GM19467 (cell line): Measurements from ENCODE around the gene PLCG2.

Experiments
- ATAC-seq: cut with Tn5 transposase; IDR thresholded peaks from one replicate; pipeline ENCODE4 v1.9.1; 2021; ENCODE audit warnings: mild to moderate bottlenecking, moderate library complexity; ENCODE audit not compliant: unreplicated experiment

PLCG2 gene

DNA sequence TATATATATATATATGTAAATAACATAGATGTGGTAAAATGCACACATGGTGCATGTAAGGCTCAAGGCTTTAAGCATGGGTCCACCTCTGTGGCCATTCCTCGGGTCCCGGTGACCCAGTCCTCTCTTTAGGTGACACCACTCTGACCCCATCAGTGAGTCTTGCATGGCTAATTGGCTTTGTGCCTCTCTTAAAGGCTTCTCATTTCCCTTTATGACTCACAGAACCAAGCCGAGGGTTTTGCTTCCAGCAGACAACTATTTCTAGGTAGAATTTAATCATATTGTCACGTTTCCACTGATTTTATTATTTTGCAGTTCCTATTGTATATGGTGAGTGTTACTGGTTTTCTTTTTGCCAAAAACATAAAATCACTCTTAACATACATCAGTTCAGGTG, 59.7 kb downstream of the PLCG2 start:
- ATAC-seq, result no peak

DNA sequence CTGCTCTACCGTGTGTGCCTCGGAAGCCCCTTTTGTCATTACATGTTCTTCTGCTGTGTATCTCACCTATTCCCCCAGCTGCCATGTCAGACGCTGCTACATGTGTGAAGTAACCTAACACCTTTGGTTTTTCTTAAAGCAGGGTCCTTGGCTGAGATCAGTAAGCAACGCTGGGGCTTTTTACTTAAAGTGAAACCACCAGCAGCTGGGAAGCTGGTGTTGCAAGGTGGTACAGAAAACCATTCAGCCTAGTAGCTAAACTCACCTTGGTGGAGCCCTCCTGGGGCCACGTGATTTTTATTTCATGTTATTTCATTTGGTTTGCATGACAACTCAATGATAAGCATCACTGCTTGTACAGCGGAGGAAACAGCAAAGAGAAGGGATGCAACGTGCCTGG, 62.6 kb downstream of the PLCG2 start:
- ATAC-seq, result peak; percentile 41

DNA sequence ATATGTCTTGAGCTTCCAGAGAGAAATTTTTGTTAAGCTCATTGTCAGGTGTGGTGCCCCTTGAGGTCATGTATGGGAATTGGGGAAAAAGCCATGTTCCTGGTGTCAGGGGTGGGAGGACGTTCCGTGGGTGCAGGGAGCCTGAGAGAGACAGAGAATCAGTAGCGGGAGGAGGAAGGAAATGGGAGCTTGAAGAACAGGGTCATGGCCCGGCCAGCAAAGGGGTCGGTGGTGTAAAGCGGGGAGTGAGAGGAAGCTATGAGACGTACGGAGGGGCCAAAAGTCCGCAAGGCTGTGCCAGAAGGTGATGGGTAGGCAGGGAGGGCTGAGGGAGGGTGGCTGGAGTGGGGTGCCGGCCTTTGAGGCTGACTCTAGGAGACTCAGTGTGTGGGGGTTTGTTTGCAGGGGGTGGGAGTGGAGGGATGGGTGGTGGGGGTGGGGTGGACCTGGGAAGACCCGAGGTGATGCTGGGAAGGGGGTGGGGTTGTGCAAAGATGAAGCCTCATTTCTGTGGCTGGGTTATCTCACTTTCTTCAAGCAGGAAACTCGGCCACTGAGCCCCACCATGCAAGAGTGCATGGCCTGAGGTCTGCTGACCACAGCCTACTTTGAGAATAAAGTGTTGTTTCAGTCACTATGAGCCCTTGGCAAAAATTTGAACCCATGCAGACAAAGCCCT, 63.6 kb downstream of the PLCG2 start:
- no peak for ATAC-seq

DNA sequence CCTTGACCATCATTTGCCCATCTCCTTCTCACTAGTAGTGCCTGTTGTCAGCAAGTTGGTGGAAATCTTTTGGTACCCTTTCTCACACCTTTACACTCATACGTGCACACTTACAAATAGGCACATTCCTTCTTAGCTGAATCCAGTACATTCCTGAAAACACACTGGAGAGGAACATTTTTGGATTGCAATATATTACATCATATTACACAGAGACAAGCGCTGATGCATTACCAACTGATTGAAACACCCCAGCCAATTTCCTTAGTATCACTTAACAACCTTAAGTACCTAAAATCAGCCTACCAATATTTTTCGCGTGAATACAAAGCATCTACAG, 64.1 kb downstream of the PLCG2 start:
- ATAC-seq, result no peak

DNA sequence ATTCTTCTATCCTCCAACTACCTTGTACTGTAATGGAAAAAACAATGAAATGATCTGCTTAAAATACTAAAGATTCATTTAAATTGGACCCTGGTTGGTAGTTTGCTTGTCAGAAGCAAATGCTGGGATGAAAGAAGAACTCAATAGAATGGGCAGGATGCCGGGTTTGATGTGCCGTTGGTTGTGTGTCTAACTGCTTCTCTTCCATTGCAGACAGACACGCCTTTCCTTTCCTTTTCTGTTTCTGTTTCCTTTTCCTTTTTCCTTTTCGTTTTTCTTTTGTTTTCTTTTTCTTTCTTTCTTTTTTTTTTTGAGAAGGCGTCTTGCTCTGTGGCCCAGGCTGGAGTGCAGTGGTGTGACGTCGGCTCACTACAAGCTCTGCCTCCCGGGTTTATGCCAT, 64.6 kb downstream of the PLCG2 start:
- no peak for ATAC-seq

DNA sequence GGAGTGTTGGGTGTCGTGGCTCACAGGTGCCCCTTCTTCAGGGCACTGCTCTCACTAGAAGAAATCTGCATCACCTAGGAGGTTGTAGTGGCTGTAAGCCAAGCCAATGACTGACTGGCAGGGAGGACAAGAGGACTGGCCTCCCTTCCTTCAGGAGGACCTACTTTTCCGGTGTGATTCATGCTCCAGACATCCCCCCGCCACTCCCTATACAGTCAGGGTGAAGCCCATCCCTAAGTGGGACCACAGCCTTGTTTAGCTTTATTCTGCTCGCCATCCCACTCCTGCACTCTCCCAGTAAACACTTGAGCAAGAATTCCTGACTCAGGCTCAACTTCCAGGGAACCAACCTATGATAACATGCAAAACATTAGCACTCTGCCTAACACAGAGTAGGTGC, 67.0 kb downstream of the PLCG2 start:
- ATAC-seq, result no peak

DNA sequence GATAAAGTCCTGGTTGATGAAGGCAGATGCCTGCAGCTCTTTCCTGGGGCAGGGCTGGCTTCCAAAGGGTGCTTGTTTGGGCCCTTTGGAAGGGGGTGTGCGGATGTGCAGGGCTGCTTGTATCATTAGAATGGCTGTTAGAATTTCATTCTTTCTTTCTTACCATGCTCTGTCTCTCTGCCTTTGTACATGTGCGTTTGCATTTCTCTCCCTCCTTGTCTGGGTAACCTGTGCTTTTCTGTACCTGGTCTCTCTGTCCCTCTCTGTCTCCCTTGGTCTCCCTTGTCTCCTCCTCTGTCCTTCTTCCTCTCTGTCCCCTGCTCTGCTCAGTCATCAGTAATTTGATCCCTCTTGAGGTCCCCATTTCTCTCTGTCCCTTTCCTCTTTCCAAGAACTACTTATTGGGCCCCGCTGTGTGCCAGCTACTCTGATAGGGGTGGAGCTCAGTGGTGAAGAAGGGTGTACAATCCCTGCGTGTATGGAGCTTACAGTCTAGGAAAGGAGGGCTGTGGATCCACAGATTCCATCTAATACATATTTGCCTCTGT, 69.3 kb downstream of the PLCG2 start:
- no peak for ATAC-seq

DNA sequence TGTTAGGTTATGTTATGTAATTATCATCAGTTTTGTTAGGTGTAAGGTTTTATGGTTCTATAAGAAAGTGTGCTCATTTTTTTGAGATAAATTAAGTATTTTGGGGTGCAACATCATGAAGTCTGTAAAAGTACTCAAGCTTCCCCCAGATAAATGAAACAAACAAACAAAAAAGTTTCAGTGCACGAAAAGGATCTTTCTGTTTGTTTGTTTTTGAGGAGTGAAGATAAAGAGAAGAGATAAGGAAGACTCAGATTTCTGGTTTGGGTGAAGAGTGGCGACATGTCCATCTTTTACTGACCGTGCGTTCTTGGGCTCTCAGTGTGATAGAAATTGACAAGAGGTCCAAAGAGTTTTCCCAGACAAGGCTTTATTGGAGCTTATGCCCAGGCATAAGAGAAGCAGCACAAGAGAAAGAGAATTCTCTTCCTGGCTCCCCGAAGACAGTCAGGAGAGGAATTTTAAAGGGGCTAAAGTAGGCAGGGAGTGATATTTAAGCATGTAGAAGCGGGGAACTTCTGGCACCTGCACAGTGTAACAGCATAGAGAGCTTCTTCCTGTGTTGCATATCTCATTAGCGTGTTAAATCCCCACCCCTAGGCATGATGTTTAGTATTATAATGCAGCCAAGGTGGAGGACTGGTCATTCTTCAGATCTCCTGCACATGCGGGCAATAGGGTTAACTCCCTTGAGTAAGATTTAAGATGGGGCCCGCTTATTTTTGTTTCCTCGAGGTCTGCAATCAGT, 71.3 kb downstream of the PLCG2 start:
- ATAC-seq, result no peak

DNA sequence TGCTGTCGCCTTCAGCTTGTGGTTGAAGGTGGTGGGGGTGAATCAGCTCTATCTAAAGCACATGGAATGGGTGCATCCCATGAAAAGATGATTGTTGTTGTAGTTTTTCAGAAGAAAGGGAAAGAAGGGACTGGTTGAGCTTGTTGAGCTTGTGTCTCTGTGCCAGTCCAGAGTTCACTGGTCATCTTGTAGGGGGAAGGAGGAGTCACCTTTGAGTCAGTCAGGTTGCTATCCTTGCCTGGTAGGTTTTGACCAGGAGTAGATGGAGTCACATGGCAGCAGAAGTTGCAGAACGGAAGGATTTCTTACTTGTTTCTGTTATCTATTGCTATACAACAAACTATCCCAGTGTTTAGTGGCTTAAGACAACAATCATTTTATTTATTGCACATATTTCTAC, 73.3 kb downstream of the PLCG2 start:
- ATAC-seq, result no peak

DNA sequence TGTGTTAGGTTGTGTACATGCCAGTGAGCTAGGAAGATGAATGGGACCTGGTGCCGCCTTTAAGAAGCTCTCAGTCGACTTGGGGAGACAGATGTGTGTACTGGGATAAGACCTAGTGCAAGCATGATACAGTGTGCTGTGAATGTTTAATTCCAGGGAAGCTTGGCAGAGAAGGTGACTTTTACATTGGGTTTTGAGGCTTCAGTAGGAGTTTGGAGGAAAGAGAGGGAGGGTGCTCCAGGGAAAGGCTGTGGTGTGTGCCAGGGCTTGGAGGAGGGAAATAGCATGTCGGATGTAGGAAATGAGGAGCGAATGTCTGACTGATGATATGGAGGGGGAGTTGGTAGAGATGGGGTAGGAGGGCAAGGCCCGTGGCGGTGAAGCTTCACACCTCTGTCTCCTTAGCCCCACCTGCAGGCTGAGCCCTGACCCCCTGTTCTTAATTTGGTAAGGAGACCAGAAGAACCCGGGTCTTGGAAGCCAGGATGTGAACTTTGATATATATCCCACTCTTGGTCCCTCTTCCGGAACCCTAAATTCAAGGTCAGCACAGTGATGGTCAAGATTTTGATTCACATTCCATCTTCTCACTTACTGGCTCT, 76.6 kb downstream of the PLCG2 start:
- no peak for ATAC-seq

DNA sequence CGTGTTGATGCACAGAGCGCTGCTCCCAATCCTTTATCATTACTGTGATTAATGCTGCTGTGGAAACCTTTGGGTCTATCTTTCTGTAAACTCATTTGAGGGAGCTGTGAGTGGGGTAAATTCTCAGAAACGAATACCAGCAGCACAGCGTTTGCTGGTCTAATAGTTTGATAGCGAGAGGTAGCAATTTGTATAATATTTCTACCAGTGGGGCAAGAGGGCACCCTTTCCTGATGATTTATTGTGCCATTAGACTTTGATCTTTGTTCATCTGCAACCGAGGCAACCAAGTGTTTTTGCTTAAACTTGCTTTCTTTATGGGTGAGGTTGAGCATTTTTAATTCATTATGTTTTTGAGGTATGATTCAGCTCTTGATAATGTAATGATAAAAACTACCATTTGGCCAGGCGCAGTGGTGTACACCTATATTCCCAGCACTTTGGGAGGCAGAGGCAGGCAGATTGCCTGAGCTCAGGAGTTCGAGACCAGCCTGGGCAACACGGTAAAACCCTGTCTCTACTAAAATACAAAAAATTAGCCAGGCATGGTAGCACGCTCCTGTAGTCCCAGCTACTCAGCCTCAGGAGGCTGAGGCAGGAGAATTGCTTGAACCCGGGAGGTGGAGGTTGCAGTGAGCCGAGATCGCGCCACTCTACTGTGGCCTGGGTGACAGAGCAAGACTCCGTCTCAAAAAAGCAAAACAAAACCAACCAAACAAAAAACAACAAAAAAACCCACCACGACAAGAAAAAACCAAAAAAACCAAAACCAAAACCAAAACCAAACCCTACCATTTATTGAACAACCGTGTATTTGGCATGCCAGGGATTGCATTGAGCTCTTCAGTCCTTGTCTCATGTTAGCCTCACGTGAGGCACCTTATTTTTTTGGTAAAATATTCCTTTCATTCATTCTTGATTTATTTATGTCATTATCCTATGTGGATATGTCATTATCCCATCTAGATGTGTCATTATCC, 81.5 kb downstream of the PLCG2 start:
- no peak for ATAC-seq

DNA sequence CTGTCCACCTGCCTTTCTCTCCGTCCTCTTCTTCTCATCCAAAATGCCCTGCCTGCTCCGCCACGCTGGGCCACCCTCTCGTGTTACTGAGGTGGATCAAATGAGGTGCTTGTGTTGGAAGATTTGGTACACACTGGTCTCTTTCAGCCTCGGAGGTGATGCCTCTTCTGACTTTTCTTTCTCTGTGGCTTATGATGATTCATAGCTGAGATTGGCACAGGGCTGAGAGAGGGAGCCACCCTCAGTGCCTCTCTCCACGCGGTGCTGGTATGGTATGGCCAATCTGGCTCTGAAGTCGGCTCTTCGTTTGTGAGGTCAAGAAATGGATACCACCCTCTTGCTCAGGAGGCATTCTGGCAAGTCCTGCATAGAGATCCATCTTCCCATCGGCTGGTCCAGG, 82.4 kb downstream of the PLCG2 start:
- ATAC-seq, result no peak

DNA sequence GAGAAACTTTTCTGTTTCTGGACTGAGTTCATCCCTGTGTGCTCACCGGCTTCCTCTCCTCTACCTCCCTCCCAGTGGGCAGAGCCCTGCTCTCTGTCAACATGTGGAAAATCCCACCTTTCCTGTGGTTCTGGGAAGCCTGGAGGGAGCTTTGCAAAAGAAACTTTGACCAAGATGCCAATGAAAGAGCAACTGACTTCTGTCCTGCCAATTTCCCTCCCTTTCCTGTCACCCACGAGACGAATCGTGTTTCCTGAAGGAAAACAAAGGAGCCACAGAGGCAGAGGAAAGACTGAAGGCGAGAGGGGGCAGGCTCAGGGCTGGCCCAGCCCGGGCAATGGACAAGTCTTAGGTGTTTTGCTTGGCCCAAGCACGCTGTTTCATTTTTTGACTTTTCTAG, 82.8 kb downstream of the PLCG2 start:
- ATAC-seq, result no peak

DNA sequence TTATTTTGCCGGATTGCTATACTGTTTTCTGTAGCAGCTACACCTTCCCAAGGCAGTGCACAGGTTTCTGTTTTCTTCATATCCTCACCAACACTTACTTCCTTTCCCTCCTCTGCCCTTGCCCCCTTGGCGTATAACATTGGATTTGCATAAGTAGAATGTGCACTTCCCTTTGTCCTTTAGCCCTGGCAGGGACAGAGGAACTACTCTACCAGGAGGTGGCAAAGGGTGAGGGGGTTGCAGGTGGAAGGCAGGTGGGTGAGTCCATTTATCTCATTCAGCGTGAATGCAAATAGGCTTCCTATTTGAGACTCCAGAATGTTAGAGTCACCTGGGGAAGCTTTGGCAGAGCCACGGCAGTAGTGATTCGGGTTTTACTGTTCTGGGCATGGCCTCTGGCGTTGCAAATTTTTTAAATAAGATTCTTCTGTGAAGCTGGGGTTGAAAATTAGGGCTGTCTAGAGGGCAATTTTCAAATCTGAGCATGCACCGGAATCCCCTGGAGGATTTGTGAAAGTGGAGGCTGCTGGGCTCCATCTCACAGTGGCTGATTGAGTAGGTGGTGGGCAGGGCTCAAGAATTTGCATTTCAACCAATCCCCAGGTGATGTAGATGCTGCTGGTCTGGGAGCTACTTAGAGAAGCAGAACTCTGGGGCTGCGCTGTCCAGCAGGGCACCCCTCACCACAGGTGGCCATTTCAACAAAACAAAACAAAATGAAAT, 84.7 kb downstream of the PLCG2 start:
- ATAC-seq, result peak; percentile 64

DNA sequence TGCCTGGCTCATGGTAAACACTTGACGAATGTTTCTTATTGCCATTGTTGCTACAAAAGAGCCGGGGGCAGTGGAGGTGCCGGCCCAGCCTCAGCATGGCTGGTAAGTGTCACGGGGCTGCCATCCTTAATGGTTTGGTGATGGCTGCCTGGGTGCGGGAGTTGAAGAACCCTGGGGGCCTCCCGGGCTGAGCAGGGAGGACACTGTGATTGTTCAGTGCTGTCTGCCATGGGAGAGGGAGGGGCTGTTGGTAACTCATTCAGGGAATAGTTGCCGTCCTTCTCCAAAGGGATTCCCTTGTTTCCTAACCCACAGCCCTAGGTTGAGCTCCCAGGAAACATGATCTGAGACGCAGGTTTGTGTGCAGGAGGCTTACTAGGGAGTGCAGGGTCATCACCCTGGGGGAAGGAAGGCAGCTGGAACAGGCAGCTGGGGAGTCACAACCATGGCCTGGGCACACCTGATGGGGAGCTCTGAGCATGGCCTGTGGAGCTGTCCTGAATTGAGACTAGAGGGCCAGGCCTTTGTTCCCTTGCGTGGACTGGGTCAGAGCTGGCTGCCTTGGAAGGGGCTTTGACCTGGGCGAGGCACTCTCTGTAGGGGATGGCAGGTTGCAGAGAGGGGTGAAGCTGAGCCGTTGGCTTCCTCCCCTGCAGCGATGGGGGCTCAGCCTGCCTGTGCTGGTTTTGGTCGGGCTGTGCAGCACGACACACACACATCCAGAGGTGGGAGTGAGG, 85.7 kb downstream of the PLCG2 start:
- no peak for ATAC-seq

DNA sequence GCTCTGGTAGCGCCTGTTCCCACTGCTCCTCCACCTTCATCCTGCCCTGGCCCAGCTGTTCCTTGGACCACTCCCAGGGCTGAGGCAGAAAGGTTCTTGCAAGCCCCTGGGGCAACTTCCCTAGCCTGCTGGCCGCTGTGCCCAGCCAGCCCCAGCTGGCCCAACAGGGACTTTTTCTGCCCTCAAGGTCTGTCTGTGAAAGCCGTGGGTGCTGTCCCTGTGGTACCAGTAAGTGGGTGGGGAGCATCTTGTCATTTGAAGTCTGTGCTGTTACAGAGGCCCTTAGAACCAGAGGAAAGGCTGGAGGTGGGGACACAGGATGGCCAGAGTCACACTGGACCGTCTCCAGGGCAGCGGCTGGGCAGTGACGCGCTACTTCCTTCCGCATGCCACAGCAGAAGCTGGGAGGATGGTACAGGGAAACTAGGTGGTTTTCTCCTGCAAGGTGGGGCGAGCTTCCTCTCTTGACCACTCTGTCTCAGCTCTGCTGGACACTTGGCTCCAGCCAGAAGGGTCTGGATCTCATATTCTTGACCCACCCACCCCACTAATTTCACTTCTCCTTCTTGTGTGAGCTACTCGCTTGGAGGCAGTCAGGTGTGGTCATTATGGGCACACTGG, 87.8 kb downstream of the PLCG2 start:
- ATAC-seq, result no peak

DNA sequence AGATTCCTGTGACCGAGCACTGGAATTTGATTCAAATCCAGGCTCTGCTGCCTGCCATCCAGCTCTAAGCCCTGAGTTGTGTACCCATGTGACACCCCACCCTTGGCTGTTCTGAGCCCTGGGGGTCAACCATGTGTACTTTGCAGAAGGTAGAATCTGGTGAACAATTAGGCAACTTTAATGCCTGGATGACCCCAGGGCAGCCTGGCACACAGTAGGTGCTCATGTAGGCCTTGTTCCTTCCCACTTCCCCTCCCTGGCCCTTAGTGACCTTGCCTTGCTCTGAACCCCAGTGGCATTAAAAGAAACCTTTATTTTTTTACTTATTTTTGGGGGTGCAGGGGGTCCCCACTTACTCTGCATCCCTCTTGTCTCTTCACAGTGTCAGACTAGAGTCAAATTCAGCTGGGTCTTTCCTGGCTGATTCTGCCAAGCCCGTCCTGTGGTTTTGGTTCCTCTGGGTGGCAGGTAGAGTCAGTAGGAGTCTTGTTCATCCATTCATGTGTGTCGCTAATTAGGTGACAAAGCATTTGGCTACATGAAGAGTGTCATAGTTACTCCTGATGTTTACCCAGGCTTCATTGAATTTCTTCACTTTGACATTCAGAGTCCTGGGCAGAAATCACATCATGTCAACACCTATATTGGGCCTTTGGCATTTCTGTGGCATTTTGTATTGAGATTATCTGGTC, 89.1 kb downstream of the PLCG2 start:
- ATAC-seq, result no peak

DNA sequence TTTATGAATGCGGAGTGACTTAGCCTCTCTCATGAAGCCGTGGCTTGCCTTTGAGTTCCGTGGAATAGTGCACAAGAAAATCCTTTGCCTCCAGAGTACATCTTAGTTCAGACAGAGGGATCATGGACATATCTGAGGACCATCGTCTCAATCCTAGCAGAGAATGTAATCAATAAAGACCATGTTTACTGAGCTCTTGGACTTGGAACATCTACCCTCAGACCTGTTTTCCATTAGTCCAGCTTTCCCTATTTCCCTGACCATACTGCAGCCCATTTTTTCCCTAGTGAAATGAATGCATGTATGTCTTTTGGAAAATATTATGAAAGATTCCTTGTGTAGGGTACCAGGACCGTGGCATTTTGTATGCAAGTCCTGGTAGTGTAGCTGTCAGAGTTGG, 90.2 kb downstream of the PLCG2 start:
- ATAC-seq, result no peak

DNA sequence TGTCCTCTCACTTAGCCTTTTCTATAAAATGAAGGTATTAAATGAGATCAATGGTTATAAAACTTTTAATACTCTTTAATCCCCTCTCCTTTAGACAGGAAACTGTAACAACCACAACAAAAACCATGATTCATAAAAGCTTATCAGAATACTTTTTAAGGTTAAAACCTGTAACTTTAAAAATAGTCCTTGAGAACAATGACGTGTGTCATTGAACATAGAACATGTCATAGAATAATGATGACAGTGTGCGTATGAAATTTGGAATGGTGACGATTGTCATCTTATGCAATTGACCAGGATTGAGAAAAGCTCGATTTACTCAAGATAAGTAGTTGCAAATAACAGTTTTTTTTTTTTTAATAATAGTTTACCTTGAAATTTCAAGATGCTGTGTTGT, 94.1 kb downstream of the PLCG2 start:
- no peak for ATAC-seq
